HuH-7.5 (cell line): ENCODE data around the gene MZB1.
"Not testable (repeated sequence)": the region's sequence is repeated elsewhere in the genome, so short reads cannot be mapped to it uniquely, and the experiment has no call there.

Experiments used
- DNase-seq: peaks from one replicate; pipeline ENCODE4 v3.0.0; 2011; ENCODE audit warnings: low spot score

The MZB1 gene

GRCh38 chr5:139374909-139375308, 14.8 kb downstream of the MZB1 start:
- no peak for DNase-seq

- no peak for DNase-seq
Measured at GRCh38 chr5:139371482-139372435, 18.0 kb downstream of the MZB1 start.

DNA sequence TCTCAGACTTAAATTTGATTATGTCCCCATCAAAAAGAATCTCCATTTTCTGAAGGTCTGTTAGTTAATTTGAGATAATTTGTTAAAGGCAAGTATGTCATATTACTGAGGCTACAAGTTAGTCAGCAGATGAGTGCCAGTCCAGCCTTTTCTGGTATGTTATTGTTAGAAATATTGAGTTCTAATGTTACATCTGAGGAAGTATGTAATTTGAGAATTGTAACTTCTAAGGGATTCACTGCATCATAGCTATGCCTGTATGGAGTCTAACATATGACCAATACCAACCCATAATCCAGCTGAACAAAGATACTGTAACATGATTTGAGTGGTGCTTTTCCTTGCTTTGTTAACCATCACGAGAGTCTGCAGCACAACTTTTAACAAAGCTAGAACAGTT, 20.5 kb downstream of the MZB1 start:
- no peak for DNase-seq

DNA sequence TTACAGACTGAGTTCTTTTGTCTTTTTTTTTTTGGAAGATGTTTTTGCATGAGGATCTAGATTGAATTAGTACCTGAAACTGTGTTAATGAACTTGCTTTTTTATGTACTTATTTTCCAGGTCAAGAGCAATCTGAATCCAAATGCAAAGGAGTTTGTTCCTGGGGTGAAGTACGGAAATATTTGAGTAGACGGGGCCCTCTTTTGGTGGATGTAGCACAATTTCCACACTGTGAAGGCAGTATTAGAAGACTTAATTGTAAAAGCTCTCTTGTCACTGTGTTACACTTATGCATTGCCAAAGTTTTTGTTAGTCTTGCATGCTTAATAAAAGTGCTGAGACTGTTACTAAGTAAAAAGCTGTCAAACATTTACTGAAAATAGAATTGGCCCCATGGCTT, 21.1 kb downstream of the MZB1 start:
- no peak for DNase-seq

DNA sequence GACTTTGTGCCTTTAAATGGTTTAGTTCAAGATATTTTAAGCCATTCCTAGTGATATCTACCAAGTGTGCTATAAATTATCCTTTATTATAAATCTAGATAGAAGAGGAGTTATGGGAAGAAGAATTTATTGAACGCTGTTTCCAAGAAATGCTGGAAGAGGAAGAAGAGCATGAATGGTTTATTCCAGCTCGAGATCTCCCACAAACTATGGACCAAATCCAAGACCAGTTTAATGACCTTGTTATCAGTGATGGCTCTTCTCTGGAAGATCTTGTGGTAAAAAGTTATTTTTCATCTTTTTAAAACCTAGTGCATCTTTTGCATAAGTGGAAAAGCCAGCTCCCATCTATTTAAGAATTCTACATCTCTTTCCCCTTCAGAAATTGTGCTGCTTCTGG, 25.2 kb downstream of the MZB1 start:
- no peak for DNase-seq

GRCh38 chr5:139363937-139364336, 25.8 kb downstream of the MZB1 start:
- no peak for DNase-seq

- DNase-seq = no peak
Measured at GRCh38 chr5:139361835-139362429, 27.8 kb downstream of the MZB1 start.

- DNase-seq = no peak
Measured at GRCh38 chr5:139360384-139360783, 29.3 kb downstream of the MZB1 start.

- DNase-seq = no peak
Measured at GRCh38 chr5:139358064-139358463, 31.6 kb downstream of the MZB1 start.

GRCh38 chr5:139355900-139356299, 33.8 kb downstream of the MZB1 start:
- not testable (repeated sequence) for DNase-seq

GRCh38 chr5:139354186-139354585, 35.5 kb downstream of the MZB1 start:
- DNase-seq = no peak

GRCh38 chr5:139347863-139348262, 41.9 kb downstream of the MZB1 start:
- DNase-seq = not testable (repeated sequence)

DNA sequence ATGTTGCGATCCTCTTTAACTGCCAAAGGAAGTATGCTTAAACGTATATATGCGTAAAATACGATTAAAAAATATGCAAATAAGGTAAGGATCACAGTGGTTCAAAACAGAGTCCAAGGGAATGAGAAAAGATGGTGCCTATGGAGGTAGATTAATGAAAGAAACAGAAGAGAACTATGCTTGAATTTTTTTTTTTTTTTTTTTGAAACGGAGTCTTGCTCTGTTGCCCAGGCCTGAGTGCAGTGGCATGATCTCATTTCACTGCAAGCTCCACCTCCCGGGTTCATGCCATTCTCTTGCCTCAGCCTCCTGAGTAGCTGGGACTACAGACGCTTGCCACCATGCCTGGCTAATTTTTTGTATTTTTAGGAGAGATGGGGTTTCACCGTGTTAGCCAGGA, 44.3 kb downstream of the MZB1 start:
- DNase-seq = not testable (repeated sequence)

GRCh38 chr5:139344177-139344576, 45.5 kb downstream of the MZB1 start:
- DNase-seq = no peak

DNA sequence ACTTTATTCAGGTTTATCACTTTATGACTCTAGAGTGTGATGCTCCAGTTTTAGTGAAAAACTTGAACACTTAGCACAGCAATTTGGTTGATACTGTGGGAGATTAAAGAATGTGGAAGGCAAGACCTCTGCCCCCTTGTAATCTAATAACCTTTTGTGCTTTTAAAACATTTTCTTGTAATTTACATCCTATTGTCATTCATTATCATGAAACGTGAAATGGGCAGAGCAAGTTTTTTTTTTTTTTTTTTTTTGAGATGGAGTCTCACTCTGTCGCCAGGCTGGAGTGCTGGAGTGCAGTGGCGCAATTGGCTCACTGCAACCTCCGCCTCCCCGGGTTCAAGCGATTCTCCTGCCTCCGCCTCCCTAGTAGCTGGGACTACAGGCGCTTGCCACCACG, 46.2 kb downstream of the MZB1 start:
- DNase-seq = no peak

DNA sequence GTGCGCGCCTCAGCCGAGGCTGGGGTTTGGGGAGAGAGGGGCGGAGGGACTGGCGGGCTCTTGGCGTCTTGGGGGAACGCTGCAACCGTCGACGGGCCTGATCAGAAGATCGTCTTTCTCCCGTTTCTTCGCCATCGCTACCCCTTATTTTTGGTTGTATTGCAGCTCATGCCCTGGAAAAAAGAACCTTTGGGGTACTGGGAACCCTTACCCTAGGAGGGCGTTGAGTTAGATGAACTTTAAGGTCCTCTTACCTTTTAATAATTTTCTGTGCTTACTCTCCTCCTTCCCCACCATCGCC, 47.3 kb downstream of the MZB1 start:
- peak; percentile 63 for DNase-seq

- DNase-seq = peak; percentile 72
Measured at GRCh38 chr5:139341689-139342422, 47.9 kb downstream of the MZB1 start, which contains the start of gene PAIP2. Gene PAIP2, plus strand, starts transcription at chr5:139341854. Its CDS starts 21,931 bp downstream, at chr5:139363785.

DNA sequence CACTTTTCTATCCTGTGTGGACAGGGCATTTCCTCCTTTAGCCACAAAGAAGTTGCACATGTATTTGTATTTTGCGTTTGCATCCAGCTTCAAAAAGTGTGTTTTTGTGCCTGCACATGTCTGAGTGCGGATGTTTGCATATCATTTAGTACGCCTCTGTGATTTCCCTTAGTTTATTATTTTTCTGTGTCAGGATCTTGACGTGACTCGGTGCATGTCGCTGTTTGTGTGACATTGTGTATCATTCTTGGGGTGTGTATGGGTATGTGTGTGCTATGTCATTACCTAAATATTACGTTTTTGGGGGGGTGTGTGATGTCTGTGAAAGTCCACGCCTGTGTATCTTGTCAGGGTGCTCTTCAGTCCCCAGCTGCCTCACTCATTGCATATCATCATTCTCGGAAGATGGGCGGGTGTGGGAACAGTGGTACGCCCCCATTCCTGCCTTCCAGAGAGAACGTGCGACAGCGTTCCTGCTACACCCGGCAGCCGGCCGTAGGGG, 48.5 kb downstream of the MZB1 start:
- DNase-seq = no peak

GRCh38 chr5:139340051-139340450, 49.7 kb downstream of the MZB1 start:
- DNase-seq = no peak
